Rectal smooth muscle tissue (tissue), 1 donor: ENCODE data around the gene ZNF141.

Experiments
- H3K27ac ChIP-seq: one replicate; pipeline ENCODE4 v1.7.0; 2013; ENCODE audit warnings: low read depth, low read length, inconsistent platforms
- H3K27me3 ChIP-seq: one replicate; pipeline ENCODE4 v1.7.0; 2013; ENCODE audit warnings: low read length; ENCODE audit not compliant: control insufficient read depth, insufficient read depth
- H3K36me3 ChIP-seq: one replicate; pipeline ENCODE4 v1.7.0; 2013; ENCODE audit warnings: low read length; ENCODE audit not compliant: control insufficient read depth, insufficient read depth
- H3K4me1 ChIP-seq: one replicate; pipeline ENCODE4 v1.7.0; 2013; ENCODE audit warnings: low read length; ENCODE audit not compliant: control insufficient read depth, insufficient read depth
- H3K4me3 ChIP-seq: one replicate; pipeline ENCODE4 v1.7.0; 2013; ENCODE audit warnings: low read length
- H3K9ac ChIP-seq: one replicate; pipeline ENCODE4 v1.7.0; 2013; ENCODE audit warnings: low read length

Gene ZNF141

GRCh38 chr4:422587-422986, 85.0 kb downstream of the ZNF141 start:
- Histone ChIP-seq H3K9ac (no peak overlapping the region), H3K4me3 (peak overlapping the region; percentile 4)

More at GRCh38 chr4:422587-422986, 85.0 kb downstream of the ZNF141 start:
- H3K27ac ChIP-seq, result no peak overlapping the region
- peaks cover 4% of the 10 kb centered on the region for H3K36me3 ChIP-seq
- H3K4me1 ChIP-seq, result no peaks in the 10 kb centered on the region
- no peaks in the 10 kb centered on the region for H3K27me3 ChIP-seq
